HG03108 (cell line): ENCODE data around the gene NFAT5.

Source experiments
- ATAC-seq: cut with Tn5 transposase; IDR thresholded peaks from one replicate; pipeline ENCODE4 v1.9.1; 2021; ENCODE audit warnings: moderate library complexity; ENCODE audit not compliant: unreplicated experiment

Gene NFAT5

GRCh38 chr16:69595127-69596036 lies 29.6 kb downstream of the NFAT5 start:
- no peak for ATAC-seq

- no peak for ATAC-seq
Measured at GRCh38 chr16:69596801-69597200, 31.0 kb downstream of the NFAT5 start.

- ATAC-seq = no peak
Measured at GRCh38 chr16:69598045-69598444, 32.3 kb downstream of the NFAT5 start.

- no peak for ATAC-seq
Measured at GRCh38 chr16:69599731-69600130, 34.0 kb downstream of the NFAT5 start.

GRCh38 chr16:69600202-69600601 lies 34.4 kb downstream of the NFAT5 start:
- ATAC-seq = no peak

GRCh38 chr16:69601250-69601649 lies 35.5 kb downstream of the NFAT5 start:
- ATAC-seq = no peak

GRCh38 chr16:69606985-69607384 lies 41.2 kb downstream of the NFAT5 start:
- ATAC-seq = no peak

- ATAC-seq = no peak
Measured at GRCh38 chr16:69607674-69608073, 41.9 kb downstream of the NFAT5 start.

GRCh38 chr16:69610356-69610755 lies 44.6 kb downstream of the NFAT5 start:
- no peak for ATAC-seq

GRCh38 chr16:69611103-69611640 lies 45.4 kb downstream of the NFAT5 start:
- no peak for ATAC-seq

GRCh38 chr16:69613378-69614154 lies 47.8 kb downstream of the NFAT5 start:
- peak; percentile 64 for ATAC-seq

- ATAC-seq = no peak
Measured at GRCh38 chr16:69615528-69615927, 49.8 kb downstream of the NFAT5 start.

- ATAC-seq = no peak
Measured at GRCh38 chr16:69616082-69616481, 50.3 kb downstream of the NFAT5 start.

GRCh38 chr16:69618307-69618706 lies 52.5 kb downstream of the NFAT5 start:
- no peak for ATAC-seq

- no peak for ATAC-seq
Measured at GRCh38 chr16:69618721-69619120, 53.0 kb downstream of the NFAT5 start.

GRCh38 chr16:69619514-69619913 lies 53.7 kb downstream of the NFAT5 start:
- ATAC-seq = no peak

- ATAC-seq = no peak
Measured at GRCh38 chr16:69620573-69620972, 54.8 kb downstream of the NFAT5 start.

GRCh38 chr16:69621225-69621624 lies 55.5 kb downstream of the NFAT5 start:
- no peak for ATAC-seq

GRCh38 chr16:69626256-69626655 lies 60.5 kb downstream of the NFAT5 start:
- no peak for ATAC-seq

GRCh38 chr16:69632828-69633227 lies 67.1 kb downstream of the NFAT5 start:
- no peak for ATAC-seq

GRCh38 chr16:69633375-69633774 lies 67.6 kb downstream of the NFAT5 start:
- ATAC-seq = no peak
